Choroid plexus epithelial cell (primary cell): Measurements from ENCODE around the gene OLFM2.
A peak's percentile ranks its signal among the peaks of the same experiment; 100 is the strongest.

Source experiments
- DNase-seq: peaks from one replicate; pipeline ENCODE4 v3.0.0-alpha.2; 2010; ENCODE audit warnings: low read depth
- H3K4me3 ChIP-seq: 2 replicates; pipeline ENCODE4 v1.5.1; 2011; ENCODE audit warnings: low read depth, mild to moderate bottlenecking, control low read depth, low read length, moderate library complexity
- TF ChIP-seq, protein P1 (sequence below): conservative IDR thresholded peaks from 2 replicates; pipeline ENCODE4 v1.5.1; 2011; ENCODE audit warnings: low read depth, mild to moderate bottlenecking, control low read depth, inconsistent platforms, low read length, moderate library complexity

OLFM2 gene

DNA sequence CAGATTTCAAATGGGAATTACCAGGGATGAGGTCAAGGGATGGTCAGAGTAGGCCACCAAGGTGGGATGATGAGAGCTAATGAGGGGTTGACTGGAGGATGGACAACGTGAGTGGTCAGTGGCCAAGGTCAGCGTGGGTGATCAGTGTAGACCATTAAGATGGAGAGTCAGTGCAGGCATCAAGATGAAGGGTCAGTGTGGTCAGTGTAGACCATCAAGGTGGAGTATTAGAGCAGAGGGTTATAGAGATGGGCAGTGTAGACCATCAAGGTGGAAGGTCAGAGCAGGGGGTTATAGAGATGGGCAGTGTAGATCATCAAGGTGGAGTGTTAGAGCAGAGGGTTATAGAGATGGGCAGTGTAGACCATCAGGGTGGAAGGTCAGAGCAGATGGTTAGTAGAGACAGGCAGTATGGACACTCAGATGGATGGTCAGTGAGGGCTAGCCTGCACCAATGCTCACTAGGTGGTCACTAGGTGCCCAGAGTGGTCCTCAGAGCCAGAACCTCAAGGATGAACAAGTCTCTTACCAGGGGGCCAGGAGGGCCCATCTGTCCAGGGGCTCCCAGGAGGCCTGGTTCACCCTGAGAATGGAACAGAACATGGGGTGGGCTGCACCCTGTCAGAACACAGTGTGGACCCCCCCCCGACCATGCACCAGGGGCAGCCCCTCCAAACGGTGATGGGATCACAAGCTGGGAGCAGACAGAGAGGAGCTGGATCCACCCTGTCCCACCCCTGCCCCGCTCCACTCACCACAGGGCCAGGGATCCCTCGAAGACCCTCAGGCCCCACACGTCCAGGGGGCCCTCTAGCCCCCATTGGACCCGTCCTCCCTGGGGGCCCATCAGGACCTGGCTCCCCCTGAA is 32.7 kb upstream of the OLFM2 start:
- DNase-seq, result no peak
- TF ChIP-seq, protein P1, sequence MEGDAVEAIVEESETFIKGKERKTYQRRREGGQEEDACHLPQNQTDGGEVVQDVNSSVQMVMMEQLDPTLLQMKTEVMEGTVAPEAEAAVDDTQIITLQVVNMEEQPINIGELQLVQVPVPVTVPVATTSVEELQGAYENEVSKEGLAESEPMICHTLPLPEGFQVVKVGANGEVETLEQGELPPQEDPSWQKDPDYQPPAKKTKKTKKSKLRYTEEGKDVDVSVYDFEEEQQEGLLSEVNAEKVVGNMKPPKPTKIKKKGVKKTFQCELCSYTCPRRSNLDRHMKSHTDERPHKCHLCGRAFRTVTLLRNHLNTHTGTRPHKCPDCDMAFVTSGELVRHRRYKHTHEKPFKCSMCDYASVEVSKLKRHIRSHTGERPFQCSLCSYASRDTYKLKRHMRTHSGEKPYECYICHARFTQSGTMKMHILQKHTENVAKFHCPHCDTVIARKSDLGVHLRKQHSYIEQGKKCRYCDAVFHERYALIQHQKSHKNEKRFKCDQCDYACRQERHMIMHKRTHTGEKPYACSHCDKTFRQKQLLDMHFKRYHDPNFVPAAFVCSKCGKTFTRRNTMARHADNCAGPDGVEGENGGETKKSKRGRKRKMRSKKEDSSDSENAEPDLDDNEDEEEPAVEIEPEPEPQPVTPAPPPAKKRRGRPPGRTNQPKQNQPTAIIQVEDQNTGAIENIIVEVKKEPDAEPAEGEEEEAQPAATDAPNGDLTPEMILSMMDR, result no peak
- no peak overlapping the region for H3K4me3 ChIP-seq

DNA sequence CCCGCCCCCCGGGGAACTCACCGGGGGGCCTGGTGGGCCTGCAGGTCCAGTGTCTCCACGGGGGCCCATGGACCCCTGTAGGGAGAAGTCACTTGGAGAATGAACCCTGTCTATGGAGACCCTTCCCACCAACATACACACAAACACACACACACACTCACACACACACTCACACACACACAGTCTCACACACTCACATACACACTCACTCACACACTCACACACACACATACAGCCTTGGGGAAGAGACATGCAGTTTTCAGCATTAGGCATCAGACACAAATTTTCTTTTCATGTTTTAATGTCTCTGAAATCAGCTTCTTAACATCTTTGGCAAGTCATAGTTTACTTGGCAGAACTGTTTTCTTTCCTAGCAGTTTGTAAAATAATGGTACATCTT is 31.0 kb upstream of the OLFM2 start:
- TF ChIP-seq, protein P1, result no peak
- no peak overlapping the region for H3K4me3 ChIP-seq
- peak; percentile 34 for DNase-seq

DNA sequence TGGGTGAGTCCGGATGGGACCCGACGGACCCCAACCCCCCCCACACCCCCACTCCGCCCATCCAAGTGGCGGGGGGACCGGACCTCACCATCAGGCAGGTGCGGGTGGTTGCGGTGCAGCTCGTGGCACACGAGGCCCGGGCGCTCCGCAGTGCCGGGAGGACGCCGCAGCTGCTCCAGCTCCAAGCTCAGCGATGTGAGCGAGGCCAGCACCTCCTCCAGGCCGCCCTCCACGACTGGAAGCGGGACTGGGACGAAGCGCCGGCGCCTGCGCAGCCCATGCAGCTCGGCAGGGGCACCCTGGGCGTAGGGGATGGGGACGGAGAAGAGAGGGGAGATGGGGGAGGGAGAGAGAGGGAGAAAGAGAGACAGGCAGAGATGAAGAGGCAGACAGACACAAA is 30.1 kb upstream of the OLFM2 start:
- DNase-seq, result no peak
- H3K4me3 ChIP-seq, result no peak overlapping the region
- TF ChIP-seq, protein P1, result no peak

DNA sequence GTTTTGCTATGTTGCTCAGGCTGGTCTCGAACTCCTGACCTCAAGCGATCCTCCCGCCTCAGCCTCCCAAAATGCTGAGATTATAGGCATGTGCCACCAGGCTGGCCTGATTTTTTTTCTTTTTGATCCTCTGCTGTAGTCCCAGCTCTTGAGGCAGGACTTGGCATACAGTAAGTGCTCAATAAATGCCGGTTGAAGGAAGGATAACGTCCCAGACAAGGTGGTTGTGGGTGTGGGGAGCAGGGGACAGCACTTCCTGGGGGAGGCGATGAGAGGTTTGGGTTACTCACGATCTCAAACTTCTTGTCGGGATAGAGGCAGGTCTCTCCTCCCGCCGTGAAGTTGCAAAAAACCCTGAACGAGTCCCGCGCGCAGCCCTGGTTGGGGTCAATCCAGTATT is 29.7 kb upstream of the OLFM2 start:
- TF ChIP-seq, protein P1, result no peak
- no peak overlapping the region for H3K4me3 ChIP-seq
- DNase-seq, result no peak

DNA sequence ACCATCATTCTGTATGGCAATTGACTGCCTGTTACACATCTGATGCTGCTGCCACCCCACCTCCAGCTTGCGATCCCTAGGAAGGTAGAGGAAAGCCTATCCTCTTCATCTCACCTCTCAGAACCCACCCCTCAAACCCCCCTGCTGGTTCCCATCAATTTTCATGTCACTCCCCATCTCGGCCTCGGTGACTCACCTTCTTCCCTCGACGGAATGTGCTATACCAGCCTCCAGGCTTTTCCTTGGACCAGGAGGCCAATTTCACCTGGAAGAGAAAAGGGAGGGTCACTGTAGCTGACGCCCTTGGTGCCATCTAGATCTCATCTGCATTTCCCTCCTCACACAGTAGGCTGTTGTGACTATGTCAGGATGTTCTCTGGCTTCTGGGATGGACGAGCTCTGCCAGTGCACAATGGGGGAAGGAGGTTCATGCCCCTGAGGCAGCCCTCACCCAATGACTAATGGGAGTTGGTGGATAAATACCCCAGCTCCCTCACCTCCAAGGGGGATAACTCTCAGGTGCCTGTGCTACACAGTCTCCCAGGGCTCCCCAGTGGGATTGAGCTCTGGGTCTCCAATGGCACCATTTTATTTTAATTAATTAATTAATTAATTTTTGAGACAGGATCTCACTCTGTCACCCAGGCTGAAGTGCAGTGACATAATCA is 26.4 kb upstream of the OLFM2 start:
- no peak for DNase-seq

DNA sequence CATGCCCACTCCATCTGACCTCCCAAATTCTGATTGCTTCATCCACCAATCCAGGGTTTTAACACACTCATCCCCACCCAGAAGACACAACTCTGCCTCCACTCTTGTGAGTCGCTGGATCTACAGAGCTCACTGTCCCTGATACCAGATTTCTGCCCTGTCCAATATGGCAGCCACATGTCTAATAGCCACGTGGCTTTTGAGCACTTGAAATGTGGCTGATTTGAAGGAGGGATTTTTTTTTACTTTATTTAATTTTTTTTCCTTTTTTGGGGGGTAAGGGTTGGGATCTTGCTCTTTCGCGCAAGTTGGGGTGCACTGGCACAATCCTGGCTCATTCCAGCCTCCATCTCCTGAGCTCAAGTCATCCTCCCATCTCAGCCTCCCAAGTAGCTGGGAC is 24.8 kb upstream of the OLFM2 start:
- no peak overlapping the region for H3K4me3 ChIP-seq
- no peak for DNase-seq
- TF ChIP-seq, protein P1, result no peak

More for the DNA sequence above, 26.4 kb upstream of the OLFM2 start:
- TF ChIP-seq, protein P1, result no peak
- no peak overlapping the region for H3K4me3 ChIP-seq
